ENCODE data around the gene MAPK6. TPM values are rescaled to one million over a fixed set of nuclear protein-coding genes. Genes with fewer than 3 reads are reported as not detected.

Gene MAPK6
- total RNA-seq, 1 donor from 2014 or later: 21.1 TPM

DNA sequence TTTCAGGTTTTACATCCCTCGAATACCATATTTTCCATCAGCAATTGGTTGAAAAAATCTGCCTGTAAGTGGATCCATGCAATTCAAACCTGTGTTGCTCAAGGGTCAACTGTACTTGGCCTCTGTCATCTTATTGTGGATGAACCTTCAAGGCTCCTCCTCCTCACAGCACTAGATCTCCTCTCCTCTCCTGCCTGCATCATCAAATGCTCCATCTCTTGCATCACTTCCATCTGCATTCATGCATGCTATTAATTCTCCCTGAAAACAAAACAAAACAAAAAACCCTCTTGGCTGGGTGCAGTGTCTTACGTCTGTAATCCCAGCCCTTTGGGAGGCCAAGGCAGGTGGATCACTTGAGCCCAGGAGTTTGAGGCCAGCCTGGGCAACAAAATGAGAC, 83.4 kb downstream of the MAPK6 start:
- no peak for DNase-seq
- H3K27me3 ChIP-seq (ENCODE audit: low read depth): no peaks in the 10 kb centered on the region
- ATAC-seq: no peak
- TF ChIP-seq, protein P1, sequence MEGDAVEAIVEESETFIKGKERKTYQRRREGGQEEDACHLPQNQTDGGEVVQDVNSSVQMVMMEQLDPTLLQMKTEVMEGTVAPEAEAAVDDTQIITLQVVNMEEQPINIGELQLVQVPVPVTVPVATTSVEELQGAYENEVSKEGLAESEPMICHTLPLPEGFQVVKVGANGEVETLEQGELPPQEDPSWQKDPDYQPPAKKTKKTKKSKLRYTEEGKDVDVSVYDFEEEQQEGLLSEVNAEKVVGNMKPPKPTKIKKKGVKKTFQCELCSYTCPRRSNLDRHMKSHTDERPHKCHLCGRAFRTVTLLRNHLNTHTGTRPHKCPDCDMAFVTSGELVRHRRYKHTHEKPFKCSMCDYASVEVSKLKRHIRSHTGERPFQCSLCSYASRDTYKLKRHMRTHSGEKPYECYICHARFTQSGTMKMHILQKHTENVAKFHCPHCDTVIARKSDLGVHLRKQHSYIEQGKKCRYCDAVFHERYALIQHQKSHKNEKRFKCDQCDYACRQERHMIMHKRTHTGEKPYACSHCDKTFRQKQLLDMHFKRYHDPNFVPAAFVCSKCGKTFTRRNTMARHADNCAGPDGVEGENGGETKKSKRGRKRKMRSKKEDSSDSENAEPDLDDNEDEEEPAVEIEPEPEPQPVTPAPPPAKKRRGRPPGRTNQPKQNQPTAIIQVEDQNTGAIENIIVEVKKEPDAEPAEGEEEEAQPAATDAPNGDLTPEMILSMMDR (IDR thresholded peaks at IDR 0.05): no peak
- intact Hi-C loops (cut with DNase I): no loop called here
- H3K4me1 ChIP-seq: peaks cover 3% of the 10 kb centered on the region
- no peak overlapping the region for H3K4me3 ChIP-seq
- H3K36me3 ChIP-seq: no peaks in the 10 kb centered on the region
- H3K27ac ChIP-seq: no peak overlapping the region
- no peaks in the 10 kb centered on the region for H3K9me3 ChIP-seq

DNA sequence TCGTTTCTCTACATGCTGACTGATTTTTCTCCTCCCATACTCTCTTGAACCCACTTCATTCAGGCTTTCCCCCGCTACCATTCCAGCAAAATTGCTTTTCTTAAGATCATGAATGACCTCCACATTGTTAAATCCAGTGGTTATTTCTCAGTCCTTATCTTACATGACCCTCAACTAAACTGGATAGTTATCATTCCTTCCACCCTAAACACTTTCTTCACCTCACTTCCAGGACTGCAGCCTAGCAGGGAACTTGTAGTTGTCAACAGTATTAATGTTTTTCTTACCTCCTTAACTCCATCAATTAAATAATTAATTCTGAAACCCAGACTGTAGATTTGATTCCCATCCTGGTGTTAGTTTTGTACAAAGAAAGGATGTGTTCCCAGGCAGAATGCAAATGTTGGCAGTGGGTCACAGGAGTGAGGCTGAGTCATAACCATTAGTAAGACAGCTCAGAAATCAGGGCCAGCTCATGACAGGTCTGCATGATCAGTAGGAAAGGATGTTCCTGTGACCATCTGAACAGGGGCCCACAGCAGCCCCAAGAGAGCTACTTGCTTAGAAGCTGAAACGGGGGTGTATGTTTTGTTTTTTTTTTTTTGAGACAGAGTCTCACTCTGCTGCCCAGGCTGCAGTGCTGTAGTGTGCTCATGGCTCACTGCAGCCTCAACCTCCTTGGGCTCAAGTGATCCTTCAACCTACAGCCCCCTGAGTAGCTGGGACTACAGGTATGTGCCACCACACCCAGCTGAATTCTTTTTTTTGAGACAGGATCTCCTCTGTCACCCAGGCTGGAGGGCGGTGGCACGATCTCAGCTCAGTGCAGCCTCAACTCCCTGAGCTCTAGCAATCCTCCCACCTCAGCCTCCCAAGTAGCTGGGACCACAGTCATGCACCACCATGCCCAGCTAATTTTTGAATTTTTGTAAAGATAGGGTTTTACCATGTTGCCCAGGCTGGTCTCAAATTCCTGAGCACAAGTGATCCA, 84.5 kb downstream of the MAPK6 start:
- peak; percentile 47 to 48 for ATAC-seq
- Histone ChIP-seq H3K4me3 (no peak overlapping the region), H3K27me3 (ENCODE audit: low read depth) (no peaks in the 10 kb centered on the region), H3K36me3 (no peaks in the 10 kb centered on the region), H3K27ac (no peak overlapping the region), H3K4me1 (peaks cover 3% of the 10 kb centered on the region), H3K9me3 (no peaks in the 10 kb centered on the region)
- DNase-seq: no peak
- TF ChIP-seq, protein P1 (IDR thresholded peaks at IDR 0.05): no peak
- intact Hi-C loops (cut with DNase I): no loop called here

DNA sequence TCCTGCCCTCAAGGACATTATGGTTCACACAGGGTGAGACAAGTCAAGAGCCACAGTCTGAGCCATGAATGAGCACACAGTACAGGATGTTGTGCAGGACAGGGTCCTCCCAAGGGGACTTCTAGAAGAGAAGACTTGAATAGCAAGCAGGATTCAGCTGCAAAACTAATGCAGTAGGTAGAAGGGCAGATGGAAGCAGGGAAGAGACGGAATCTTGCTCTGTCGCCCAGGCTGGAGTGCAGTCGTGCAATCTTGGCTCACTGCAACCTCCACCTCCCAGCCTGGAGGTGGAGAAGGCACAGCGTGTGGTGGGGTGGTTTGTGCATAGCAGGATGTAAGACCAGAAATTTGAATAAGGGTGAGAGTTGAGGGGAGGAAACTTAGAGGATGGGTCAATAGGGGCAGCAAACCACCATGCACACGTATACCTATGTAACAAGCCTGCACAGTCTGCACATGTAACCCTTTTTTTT, 85.5 kb downstream of the MAPK6 start:
- DNase-seq: no peak
- TF ChIP-seq, protein P1 (IDR thresholded peaks at IDR 0.05): no peak
- H3K36me3 ChIP-seq: no peaks in the 10 kb centered on the region
- no peak overlapping the region for H3K27ac ChIP-seq
- no peaks in the 10 kb centered on the region for H3K27me3 ChIP-seq (ENCODE audit: low read depth)
- H3K4me3 ChIP-seq: no peak overlapping the region
- intact Hi-C loops (cut with DNase I): no loop called here
- H3K4me1 ChIP-seq: peaks cover 3% of the 10 kb centered on the region
- no peak for ATAC-seq
- H3K9me3 ChIP-seq: no peaks in the 10 kb centered on the region

DNA sequence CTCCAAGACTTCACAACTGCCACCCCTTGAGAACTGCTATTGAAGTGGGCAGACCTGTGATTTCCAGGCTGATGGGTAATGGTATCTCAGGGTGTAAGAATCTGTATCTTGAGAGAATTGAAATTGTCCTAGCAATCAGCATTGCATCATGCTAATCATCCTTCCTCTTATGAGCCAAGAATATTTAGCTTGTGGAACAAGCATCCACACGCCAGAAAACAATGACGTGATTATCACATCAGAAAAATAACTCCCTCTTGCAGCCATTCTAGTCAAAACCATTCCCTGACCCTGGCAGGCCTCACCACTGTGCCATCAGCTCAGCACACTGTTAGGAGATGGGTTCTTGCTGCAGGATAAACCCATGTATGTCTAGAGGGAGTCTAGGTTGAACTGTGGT, 86.8 kb downstream of the MAPK6 start:
- peaks cover 3% of the 10 kb centered on the region for H3K4me1 ChIP-seq
- ATAC-seq (no peak), DNase-seq (no peak)
- H3K36me3 ChIP-seq: no peaks in the 10 kb centered on the region
- no peak overlapping the region for H3K27ac ChIP-seq
- H3K9me3 ChIP-seq: no peaks in the 10 kb centered on the region
- no peak overlapping the region for H3K4me3 ChIP-seq
- peaks cover 8% of the 10 kb centered on the region for H3K27me3 ChIP-seq (ENCODE audit: low read depth)
- TF ChIP-seq, protein P1 (IDR thresholded peaks at IDR 0.05): no peak
- intact Hi-C loops (cut with DNase I): no loop called here

DNA sequence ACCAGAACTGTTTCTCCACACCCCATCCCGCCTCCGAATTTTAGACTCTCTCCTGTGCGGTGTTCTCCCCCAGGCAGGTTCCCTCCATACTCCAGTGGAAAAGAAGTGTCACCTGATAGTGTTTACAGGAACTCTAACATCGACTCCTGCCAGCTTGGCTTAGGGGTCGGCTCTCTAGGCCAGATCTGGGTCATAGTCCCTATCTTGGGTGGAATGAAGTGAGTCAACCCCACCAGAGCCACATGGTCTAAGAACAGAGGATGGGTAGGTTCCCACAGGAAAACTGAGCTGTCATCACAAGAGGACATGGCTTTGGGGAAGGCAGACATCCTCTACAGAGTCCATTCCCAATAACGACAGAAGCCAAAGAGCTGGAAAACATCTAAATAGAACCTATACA, 87.6 kb downstream of the MAPK6 start:
- ATAC-seq: no peak
- no peak overlapping the region for H3K27ac ChIP-seq
- TF ChIP-seq, protein P1 (IDR thresholded peaks at IDR 0.05): no peak
- no peaks in the 10 kb centered on the region for H3K9me3 ChIP-seq
- H3K27me3 ChIP-seq (ENCODE audit: low read depth): peaks cover 14% of the 10 kb centered on the region
- H3K4me1 ChIP-seq: peaks cover 4% of the 10 kb centered on the region
- H3K36me3 ChIP-seq: no peaks in the 10 kb centered on the region
- DNase-seq: no peak
- intact Hi-C loops (cut with DNase I): no loop called here
- H3K4me3 ChIP-seq: no peak overlapping the region
